Left renal pelvis (tissue), 4 donors: Measurements from ENCODE around the gene SLC6A16. TPM values are rescaled to one million over a fixed set of nuclear protein-coding genes. Genes with fewer than 3 reads are reported as not detected.
"Not testable (repeated sequence)": the region's sequence is repeated elsewhere in the genome, so short reads cannot be mapped to it uniquely, and the experiment has no call there.

Source experiments
- DNase-seq, 4 donors: peaks; one replicate each; pipeline ENCODE4 v3.0.0-alpha.2; 2013; ENCODE audit warnings: low read depth in 4 of 4, low spot score in 3 of 4
- polyA plus RNA-seq, 4 donors: library from polyadenylated mRNA; unstranded; fragments of 120-200 nt; gene quantifications; one replicate each; pipeline ENCODE4 v1.2.1, GENCODE V29; 2013; ENCODE audit not compliant: insufficient read length in 4 of 4

Gene SLC6A16
- polyA plus RNA-seq, 4 donors, result 1.8 to 5.1 (median 2.6) TPM

DNA sequence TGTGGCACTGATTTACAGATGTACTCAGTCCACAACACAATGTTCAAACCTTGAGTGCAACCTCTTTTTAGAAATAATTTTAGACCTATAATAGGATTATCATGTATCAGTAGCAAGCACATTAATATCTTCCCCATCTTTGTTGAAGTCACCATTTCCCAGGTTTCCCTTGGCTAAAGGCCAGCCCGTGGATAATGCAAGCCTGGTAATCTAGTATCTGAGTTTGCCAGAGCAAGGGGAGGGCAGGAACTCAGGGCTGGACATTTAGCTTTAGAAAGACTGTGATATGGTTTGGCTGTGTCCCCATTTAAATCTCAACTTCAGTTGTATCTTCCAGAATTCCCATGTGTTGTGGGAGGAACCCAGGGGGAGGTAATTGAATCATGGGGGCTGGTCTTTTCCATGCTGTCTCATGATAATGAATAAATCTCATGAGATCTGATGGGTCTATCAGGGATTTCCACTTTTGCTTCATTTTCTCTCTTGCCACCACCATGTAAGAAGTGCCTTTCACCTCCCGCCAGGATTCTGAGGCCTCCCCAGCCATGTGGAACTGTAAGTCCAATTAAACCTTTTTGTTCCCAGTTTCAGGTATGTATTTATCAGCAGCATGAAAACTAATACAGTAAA lies 37.7 kb downstream of the SLC6A16 start:
- no peak for DNase-seq

DNA sequence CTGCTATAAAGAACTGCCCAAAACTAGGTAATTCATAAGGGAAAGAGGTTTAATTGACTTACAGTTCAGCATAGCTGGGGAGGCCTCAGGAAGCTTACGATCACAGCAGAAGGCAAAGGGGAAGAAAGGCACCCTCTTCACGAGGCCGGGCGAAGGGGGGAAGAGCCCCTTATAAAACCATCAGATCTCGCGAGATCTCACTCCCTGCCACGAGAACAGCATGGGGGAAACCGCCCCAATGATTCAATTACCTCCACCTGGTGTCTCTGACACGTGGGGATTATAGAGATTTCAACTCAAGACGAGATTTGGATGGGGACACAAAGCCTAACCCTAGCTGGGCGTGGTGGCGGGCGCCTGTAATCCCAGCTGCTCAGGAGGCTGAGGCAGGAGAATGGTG lies 42.8 kb downstream of the SLC6A16 start:
- DNase-seq, result no peak

DNA sequence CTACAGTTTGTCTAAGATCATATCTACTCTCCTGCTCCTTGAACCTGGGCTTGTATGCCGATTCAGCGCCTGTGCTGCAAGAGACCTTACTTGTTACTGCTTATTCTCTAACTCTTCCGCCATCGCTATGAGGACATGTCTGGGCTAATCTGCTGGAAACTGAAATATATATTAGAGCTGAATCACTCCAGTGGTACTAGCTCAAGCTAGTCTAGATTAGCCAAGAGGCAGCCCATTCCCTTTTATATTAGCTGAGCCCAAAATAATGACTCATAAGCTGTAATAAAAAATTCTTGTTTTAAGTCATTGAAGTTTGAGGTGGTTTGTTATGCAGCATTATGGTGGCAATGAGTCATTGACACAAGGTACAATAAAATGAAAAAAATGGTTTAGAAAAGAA lies 52.8 kb downstream of the SLC6A16 start:
- DNase-seq, result no peak

DNA sequence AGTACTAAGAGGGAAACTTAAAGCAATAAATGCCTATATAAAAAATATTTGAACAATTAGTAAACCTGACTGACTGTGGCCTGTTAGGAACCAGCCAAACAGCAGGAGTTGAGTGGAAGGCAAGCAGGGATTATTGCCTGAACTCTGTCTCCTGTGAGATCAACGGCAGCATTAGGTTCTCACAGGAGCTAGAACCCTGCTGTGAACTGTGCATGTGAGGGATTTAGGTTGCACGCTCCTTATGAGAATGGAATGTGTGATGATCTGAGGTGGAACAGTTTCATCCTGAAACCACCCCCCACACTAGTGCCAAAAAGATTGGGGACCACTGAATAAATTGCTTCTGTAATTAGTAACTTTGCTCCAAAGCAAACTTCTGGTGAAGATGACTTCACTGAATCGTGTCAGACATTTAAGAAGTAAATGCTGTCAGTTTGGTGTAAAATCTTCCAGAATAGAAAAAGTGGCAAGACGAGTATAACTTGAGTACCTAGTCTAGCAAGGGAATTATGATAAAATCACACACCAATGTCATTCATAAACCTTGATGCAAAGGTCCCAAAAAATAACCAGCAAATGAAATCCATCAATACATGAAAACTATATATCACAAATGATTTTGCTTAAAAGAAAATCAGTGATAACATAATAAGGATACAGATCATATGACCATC lies 53.8 kb downstream of the SLC6A16 start:
- no peak for DNase-seq

DNA sequence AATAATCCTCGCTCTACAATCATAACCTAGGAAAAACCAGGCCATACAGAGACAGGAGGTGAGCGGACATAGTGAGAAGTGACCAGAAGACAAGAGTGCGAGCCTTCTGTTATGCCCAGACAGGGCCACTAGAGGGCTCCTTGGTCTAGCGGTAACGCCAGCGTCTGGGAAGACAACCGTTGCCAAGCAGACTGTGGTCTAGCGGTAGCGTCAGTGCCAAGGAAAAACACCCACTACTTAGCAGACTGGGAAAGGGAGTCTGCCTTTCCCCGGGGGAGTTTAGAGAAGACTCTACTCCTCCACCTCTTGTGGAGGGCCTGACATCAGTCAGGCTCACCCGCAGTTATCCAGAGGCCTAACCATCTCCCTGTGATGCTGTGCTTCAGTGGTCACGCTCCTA lies 58.6 kb downstream of the SLC6A16 start:
- not testable (repeated sequence) for DNase-seq

DNA sequence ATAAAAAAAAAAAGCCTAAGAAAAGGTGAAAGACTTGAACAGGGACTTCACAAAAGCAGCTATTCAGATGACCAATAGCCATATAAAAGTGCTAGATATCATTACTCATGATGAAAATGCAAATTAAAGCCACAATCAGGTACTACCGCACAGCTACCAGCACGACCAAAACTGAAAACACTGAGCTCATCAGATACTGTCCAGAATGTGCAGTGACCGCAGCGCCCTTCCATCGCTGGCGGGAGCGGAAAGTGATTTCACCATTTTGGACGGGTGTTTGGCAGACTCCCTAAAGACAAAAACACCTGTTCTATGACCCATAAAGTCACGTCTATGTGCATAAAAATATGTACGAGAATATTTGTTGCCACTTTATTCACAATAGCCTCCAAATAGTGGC lies 60.7 kb downstream of the SLC6A16 start:
- no peak for DNase-seq

DNA sequence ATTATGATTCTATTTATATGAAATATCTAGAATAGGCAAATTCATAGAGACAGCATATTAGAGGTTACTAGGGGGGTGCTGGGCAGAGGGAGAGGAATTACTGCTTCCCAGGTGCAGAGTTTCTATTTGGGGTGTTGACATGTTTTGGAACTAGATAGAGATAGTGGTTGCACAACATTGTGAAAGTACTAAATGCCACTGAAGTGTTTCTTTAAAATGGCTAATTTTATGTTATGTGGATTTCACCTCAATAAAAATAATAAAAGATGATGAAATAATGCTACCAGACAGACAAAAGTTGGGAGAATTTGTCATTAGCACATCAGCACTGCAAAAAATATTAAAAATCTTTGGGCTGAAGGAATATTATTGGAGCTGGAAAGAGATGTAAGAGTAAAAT lies 63.4 kb downstream of the SLC6A16 start:
- no peak for DNase-seq

DNA sequence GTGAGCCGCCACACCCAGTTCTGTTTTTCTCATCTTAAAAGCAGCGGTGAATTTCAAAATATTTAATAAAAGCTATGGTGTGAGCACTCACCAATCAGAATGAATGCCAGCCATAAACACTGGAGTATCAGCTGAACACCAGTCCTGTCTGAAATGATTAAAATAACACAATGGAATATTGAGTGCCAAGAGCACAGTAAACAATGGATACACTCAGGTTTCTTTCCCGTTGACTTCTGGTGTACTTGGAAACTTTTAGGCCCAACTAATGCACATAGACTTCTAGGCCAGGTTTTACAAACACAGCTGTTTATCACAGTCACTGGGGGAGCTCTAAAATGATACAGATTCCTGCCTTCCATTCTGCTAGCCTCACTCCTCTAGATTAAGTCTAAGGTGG lies 68.3 kb downstream of the SLC6A16 start:
- DNase-seq, result no peak

DNA sequence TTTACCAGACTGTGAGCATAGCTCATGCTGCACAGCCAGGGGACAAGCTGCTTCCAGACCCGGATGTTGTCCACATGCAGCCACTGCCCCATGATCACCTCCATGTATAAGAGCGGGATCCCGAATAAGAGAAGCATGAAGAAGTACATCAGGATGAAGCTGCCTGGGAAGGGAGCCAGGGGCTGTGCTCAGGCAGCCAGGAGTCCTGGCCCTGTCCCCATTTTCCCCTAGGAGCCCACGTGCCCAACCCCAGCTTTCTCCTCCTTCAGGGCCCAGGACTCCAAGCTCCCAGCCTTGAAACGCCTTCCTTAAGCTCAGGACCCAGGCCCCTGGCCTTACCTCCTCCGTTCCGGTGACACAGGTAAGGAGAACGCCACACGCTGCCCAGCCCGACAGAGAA lies 69.3 kb downstream of the SLC6A16 start:
- DNase-seq, result no peak

DNA sequence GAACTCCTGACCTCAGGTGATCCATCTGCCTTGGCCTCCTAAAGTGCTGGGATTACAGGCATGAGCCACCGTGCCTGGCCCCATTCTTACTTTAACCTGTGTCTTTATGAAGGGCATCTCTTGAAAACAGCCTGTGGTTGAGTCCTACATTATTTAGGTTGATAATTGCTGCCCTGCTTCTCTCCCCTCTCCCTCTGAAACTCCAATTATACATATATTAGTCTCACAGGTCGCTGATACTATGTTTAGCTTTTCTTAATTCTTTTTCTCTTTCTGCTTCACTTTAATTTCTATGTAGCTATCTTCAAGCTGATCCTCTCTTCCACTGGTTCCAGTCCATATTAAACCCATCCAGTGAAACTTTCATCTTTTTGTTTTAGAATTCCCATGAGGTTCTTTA lies 75.1 kb downstream of the SLC6A16 start:
- no peak for DNase-seq

DNA sequence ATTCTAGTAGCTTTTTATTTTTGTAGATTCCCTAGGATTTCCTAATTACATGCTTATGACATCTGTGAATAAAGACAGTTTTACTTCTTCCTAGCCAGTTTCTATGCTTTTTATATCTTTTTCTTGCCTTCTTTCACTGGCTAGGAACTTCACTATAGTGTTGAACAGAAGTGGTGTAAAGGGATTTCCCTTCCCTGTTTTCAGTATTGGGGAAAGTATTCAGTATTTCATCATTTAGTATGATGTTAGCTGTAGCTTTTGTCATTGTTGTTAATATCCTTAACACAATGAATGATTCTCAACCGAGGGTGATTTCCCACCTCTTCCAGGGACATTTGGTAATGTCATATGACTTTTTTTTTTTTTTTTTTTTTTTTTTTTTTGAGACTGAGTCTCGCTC lies 77.3 kb downstream of the SLC6A16 start:
- DNase-seq, result no peak

DNA sequence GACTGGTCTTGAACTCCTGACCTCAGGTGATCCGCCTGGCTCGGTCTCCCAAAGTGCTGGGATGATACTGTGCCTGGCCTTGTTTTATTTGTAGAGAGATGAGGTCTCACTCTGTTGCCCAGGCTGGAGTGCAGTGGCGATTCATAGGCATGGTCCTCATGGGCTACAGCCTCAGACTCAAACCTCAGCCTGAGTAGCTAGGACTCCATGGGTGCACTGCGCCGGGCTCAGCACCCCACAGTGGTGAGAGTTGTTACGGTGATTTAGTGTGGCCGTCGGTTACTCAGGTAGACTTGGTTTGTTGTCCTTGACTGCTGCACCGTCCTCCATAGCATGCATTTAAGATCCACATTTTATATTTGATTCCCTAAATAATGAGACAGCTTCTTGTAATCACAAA lies 80.7 kb downstream of the SLC6A16 start:
- no peak for DNase-seq

DNA sequence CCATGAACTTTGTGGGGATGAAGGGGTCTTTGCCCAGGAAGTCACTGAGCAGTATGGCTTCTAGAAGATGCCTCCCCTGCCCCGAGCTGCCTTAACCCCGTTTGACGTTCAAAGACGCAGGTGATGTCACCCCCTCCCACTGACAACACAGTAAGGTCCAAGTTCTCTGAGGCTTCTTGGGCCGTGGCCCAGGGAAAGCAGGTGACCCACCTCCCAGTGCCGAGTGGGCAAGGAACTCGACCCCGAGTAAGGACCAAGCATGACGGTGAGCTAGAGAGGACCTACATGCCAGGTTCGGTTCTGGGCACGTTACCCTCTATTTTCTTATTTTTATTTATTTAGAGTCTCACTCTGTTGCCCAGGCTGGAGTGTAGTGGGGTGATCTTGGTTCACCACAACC lies 81.3 kb downstream of the SLC6A16 start:
- no peak for DNase-seq

DNA sequence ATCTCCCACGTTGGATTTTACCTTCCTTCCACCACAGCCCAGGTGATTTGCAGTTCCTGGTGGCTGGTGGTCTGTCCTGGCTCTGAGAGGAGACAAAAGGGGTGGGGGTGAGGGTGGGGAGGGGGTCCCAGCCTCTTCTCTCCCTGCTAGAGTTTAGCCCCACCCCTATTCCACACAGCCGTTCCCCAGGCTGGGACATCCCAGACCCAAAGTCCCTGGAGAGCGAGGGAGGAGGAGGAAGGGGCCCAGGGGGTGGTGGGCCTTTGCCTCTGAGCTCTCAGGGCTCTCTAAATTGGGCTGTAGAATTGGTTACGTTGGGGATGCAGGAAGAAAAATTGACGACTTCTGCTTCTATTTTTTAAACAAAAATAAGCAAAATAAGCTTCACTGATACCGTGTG lies 81.9 kb downstream of the SLC6A16 start:
- DNase-seq, result no peak

DNA sequence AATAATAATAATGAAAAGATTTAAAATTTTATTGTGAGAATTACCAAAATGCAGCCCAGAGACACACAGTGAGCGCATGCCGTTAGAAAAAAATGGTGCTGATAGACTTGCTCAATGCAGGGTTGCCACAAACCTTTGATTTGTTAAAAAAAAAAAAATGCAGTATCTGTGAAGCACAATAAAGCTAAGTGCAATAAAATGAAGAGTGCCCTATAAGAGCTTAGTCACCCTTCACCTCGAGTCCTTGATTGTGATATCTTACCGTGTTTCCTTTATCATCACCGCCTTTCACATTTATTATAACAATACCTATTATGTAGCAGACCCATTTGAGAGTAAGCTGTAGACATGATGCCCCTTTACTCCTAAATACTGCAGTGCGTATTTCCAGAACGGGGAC lies 83.2 kb downstream of the SLC6A16 start:
- no peak for DNase-seq

Other genes starting within 250 kb of the SLC6A16 start
- gene SNRNP70, start 239.7 kb downstream of the SLC6A16 start, polyA plus RNA-seq, result 100 to 1,000 TPM; 254 to 427 (median 319) TPM
- gene LIN7B, start 210.8 kb downstream of the SLC6A16 start, polyA plus RNA-seq, result 10 to 100 TPM in 1 of 4 donors, 1 to 10 TPM in 3; 6.4 to 13.3 (median 6.8) TPM
- 1 to 10 TPM in 2 of 4 donors, under 1 TPM in 2; 0.31 to 1.0 (median 0.70) TPM for gene C19orf73, start 206.0 kb downstream of the SLC6A16 start, polyA plus RNA-seq
- gene PPFIA3, start 205.6 kb downstream of the SLC6A16 start, polyA plus RNA-seq, result 1 to 10 TPM; 5.0 to 8.3 (median 6.7) TPM
- 10 to 100 TPM; 26.7 to 41.9 (median 30.3) TPM for gene HRC, start 169.8 kb downstream of the SLC6A16 start, polyA plus RNA-seq
- 10 to 100 TPM; 18.1 to 39.9 (median 28.0) TPM for gene TRPM4, start 167.4 kb downstream of the SLC6A16 start, polyA plus RNA-seq
- 10 to 100 TPM; 30.2 to 43.6 (median 38.4) TPM for gene CD37, start 10.2 kb upstream of the SLC6A16 start, polyA plus RNA-seq
- 100 to 1,000 TPM in 3 of 4 donors, 10 to 100 TPM in 1; 86.5 to 113 (median 104) TPM for gene TEAD2, start 37.2 kb upstream of the SLC6A16 start, polyA plus RNA-seq
- 1 to 10 TPM; 4.2 to 7.0 (median 5.8) TPM for gene DKKL1, start 38.7 kb upstream of the SLC6A16 start, polyA plus RNA-seq
- gene KASH5, start 63.1 kb upstream of the SLC6A16 start, polyA plus RNA-seq, result under 1 TPM in 1 of 4 donors, not detected in 3; 0.32 TPM
- not detected for gene PTH2, start 98.2 kb upstream of the SLC6A16 start, polyA plus RNA-seq
- gene GFY, start 100.2 kb upstream of the SLC6A16 start, polyA plus RNA-seq, result not detected
- 1 to 10 TPM in 1 of 4 donors, under 1 TPM in 3; 0.29 to 3.2 (median 0.56) TPM for gene SLC17A7, start 116.3 kb upstream of the SLC6A16 start, polyA plus RNA-seq
- 100 to 1,000 TPM in 1 of 4 donors, 10 to 100 TPM in 3; 52.5 to 104 (median 82.3) TPM for gene PIH1D1, start 126.6 kb upstream of the SLC6A16 start, polyA plus RNA-seq
- 10 to 100 TPM; 12.2 to 32.1 (median 16.4) TPM for gene ALDH16A1, start 128.0 kb upstream of the SLC6A16 start, polyA plus RNA-seq
- 1 to 10 TPM; 2.8 to 6.7 (median 4.5) TPM for gene FLT3LG, start 149.0 kb upstream of the SLC6A16 start, polyA plus RNA-seq
- 1,000 to 10,000 TPM; 2,432 to 3,072 (median 2,712) TPM for gene RPL13A, start 162.4 kb upstream of the SLC6A16 start, polyA plus RNA-seq
- gene RPS11, start 171.2 kb upstream of the SLC6A16 start, polyA plus RNA-seq, result 1,000 to 10,000 TPM; 2,592 to 2,856 (median 2,752) TPM
- gene FCGRT, start 187.5 kb upstream of the SLC6A16 start, polyA plus RNA-seq, result 100 to 1,000 TPM; 214 to 302 (median 275) TPM
- 100 to 1,000 TPM in 1 of 4 donors, 10 to 100 TPM in 3; 18.1 to 107 (median 23.4) TPM for gene RCN3, start 202.8 kb upstream of the SLC6A16 start, polyA plus RNA-seq